Mesenchymal stem cell (in vitro differentiated cells and primary cell): Measurements from ENCODE around the gene COBL.

Experiments used
- DNase-seq: peaks from one replicate; pipeline ENCODE4 v3.0.0-alpha.2; 2013
- H2AFZ ChIP-seq: one replicate; pipeline ENCODE4 v1.6.1; 2013; ENCODE audit warnings: low read depth, mild to moderate bottlenecking, control low read depth, inconsistent platforms, low read length, moderate library complexity
- H2AK5ac ChIP-seq: 2 replicates; pipeline ENCODE4 v1.6.1; 2013; ENCODE audit warnings: low read length, moderate library complexity, mild to moderate bottlenecking, inconsistent platforms; ENCODE audit not compliant: severe bottlenecking
- H2BK120ac ChIP-seq: one replicate; pipeline ENCODE4 v1.6.1; 2013; ENCODE audit warnings: low read depth, mild to moderate bottlenecking, inconsistent platforms, low read length, moderate library complexity
- H2BK12ac ChIP-seq, 2 experiments: one replicate each; pipeline ENCODE4 v1.6.1; 2013; ENCODE audit warnings: inconsistent platforms in 2 of 2, low read length in 2 of 2, mild to moderate bottlenecking in 2 of 2, moderate library complexity in 2 of 2, control low read depth in 1 of 2
- H2BK15ac ChIP-seq: one replicate; pipeline ENCODE4 v1.6.1; 2013; ENCODE audit warnings: mild to moderate bottlenecking, low read depth, inconsistent platforms; ENCODE audit not compliant: poor library complexity, severe bottlenecking
- H2BK5ac ChIP-seq: 2 replicates; pipeline ENCODE4 v1.6.1; 2013; ENCODE audit warnings: low read depth, mild to moderate bottlenecking, low read length, control low read depth, inconsistent platforms; ENCODE audit not compliant: poor library complexity, severe bottlenecking
- H3K14ac ChIP-seq, 2 experiments: one replicate each; pipeline ENCODE4 v1.6.1; 2013; ENCODE audit warnings: inconsistent platforms in 2 of 2, low read length in 2 of 2, control low read depth in 1 of 2, mild to moderate bottlenecking in 1 of 2, moderate library complexity in 1 of 2
- H3K18ac ChIP-seq, 2 experiments: one replicate each; pipeline ENCODE4 v1.6.1; 2013; ENCODE audit warnings: inconsistent platforms in 2 of 2, low read length in 2 of 2, control low read depth in 1 of 2, low read depth in 1 of 2, mild to moderate bottlenecking in 1 of 2
- H3K23ac ChIP-seq, 2 experiments: one replicate each; pipeline ENCODE4 v1.6.1; 2013; ENCODE audit warnings: inconsistent platforms in 2 of 2, low read length in 2 of 2, mild to moderate bottlenecking in 2 of 2, moderate library complexity in 2 of 2, control low read depth in 1 of 2
- H3K27ac ChIP-seq: 2 replicates; pipeline ENCODE4 v1.5.1; 2013; ENCODE audit warnings: mild to moderate bottlenecking, moderate library complexity, low read length, control low read depth, inconsistent platforms; ENCODE audit not compliant: poor library complexity, severe bottlenecking
- H3K27me3 ChIP-seq, 2 experiments: 2 replicates each; pipeline versions ENCODE4 v1.6.1 to v1.7.0; 2013; ENCODE audit warnings: low read length in 2 of 2, mild to moderate bottlenecking in 2 of 2, moderate library complexity in 2 of 2, control low read depth in 1 of 2, inconsistent platforms in 1 of 2; ENCODE audit not compliant: control insufficient read depth in 1 of 2, insufficient read depth in 1 of 2
- H3K36me3 ChIP-seq, 2 experiments: 2 replicates each; pipeline versions ENCODE4 v1.6.1 to v1.7.0; 2013; ENCODE audit warnings: low read length in 2 of 2, control low read depth in 1 of 2, inconsistent platforms in 1 of 2, low read depth in 1 of 2, mild to moderate bottlenecking in 1 of 2; ENCODE audit not compliant: insufficient read depth in 2 of 2, control insufficient read depth in 1 of 2
- H3K4ac ChIP-seq, 2 experiments: one replicate each; pipeline ENCODE4 v1.6.1; 2013; ENCODE audit warnings: inconsistent platforms in 2 of 2, low read length in 2 of 2, mild to moderate bottlenecking in 2 of 2, moderate library complexity in 2 of 2, control low read depth in 1 of 2, low read depth in 1 of 2
- H3K4me1 ChIP-seq: 2 replicates; pipeline ENCODE4 v1.6.1; 2013; ENCODE audit warnings: low read depth, low read length, control low read depth; ENCODE audit not compliant: control insufficient read depth, insufficient read depth
- H3K4me2 ChIP-seq: 2 replicates; pipeline ENCODE4 v1.6.1; 2013; ENCODE audit warnings: low read length, mild to moderate bottlenecking, inconsistent platforms; ENCODE audit not compliant: poor library complexity, severe bottlenecking
- H3K4me3 ChIP-seq, 2 experiments: 2 replicates each; pipeline versions ENCODE4 v1.5.1 to v1.7.0; 2013; ENCODE audit warnings: low read length in 2 of 2, mild to moderate bottlenecking in 2 of 2, control low read depth in 1 of 2, low read depth in 1 of 2; ENCODE audit not compliant: insufficient read depth in 1 of 2
- H3K79me1 ChIP-seq: replicated peaks from 2 replicates; pipeline ENCODE4 v1.6.1; 2013; ENCODE audit warnings: mild to moderate bottlenecking, control low read depth, low read length, inconsistent platforms; ENCODE audit not compliant: poor library complexity, severe bottlenecking
- H3K9ac ChIP-seq: 2 replicates; pipeline ENCODE4 v1.7.0; 2013; ENCODE audit warnings: mild to moderate bottlenecking, low read length, moderate library complexity
- H3K9me3 ChIP-seq: 2 replicates; pipeline ENCODE4 v1.7.0; 2013; ENCODE audit warnings: mild to moderate bottlenecking, low read length; ENCODE audit not compliant: control insufficient read depth
- H4K8ac ChIP-seq: one replicate; pipeline ENCODE4 v1.6.1; 2013; ENCODE audit warnings: inconsistent platforms, mild to moderate bottlenecking, low read length, moderate library complexity
- H4K91ac ChIP-seq: one replicate; pipeline ENCODE4 v1.6.1; 2013; ENCODE audit warnings: mild to moderate bottlenecking, low read length, inconsistent platforms
- WGBS: methylation state at CpG from one replicate; pipeline ENCODE4 v1.1.7; 2013; ENCODE audit warnings: mixed read lengths; 5-methylcytosine and 5-hydroxymethylcytosine counted together

Gene COBL

DNA sequence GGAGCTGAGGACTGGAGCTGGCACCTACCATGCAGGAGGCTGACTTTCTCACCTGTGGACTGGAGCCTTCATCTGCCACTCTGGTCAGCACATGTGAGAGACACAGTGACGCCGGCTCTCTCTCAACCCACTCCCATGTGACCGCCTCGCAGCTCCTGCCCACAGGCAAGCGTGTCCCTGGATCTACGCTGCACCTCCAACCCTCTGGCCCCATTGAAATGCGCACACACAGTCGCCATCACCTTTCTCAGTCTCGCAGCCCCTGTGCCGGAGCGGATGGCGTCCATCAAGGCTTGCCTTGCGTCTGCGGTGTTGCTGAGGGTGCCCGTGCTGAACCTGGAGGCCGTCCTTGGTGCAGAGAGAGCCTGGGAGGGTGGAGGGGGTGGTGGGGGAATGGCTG lies 291.7 kb downstream of the COBL start:
- Histone ChIP-seq H3K36me3 (no peaks in the 10 kb centered on the region), H2AFZ (no peak overlapping the region), H3K4me1 (peaks cover 6% of the 10 kb centered on the region), H4K91ac (peak overlapping the region; percentile 25), H3K14ac (no peak overlapping the region), H3K79me1 (no peaks in the 10 kb centered on the region), H3K4me2 (no peak overlapping the region), H3K4me3 (no peak overlapping the region), H2BK5ac (no peak overlapping the region), H2BK120ac (no peak overlapping the region), H3K4ac (no peak overlapping the region), H2BK12ac (peak overlapping the region in 1 of 2 experiments; percentile 59), H3K27ac (no peak overlapping the region), H3K9me3 (no peaks in the 10 kb centered on the region), H3K9ac (no peak overlapping the region), H4K8ac (no peak overlapping the region), H3K23ac (no peak overlapping the region), H2BK15ac (no peak overlapping the region), H3K27me3 (no peaks in the 10 kb centered on the region), H3K18ac (peak overlapping the region in 1 of 2 experiments; percentile 5), H2AK5ac (peak overlapping the region; percentile 15)
- 97% methylated on average over 16 of the region's 16 CpGs for WGBS
- DNase-seq: no peak

- Histone ChIP-seq H2AFZ (no peak overlapping the region), H3K4me2 (no peak overlapping the region), H3K9ac (no peak overlapping the region), H3K4me1 (peaks cover 6% of the 10 kb centered on the region), H2BK120ac (no peak overlapping the region), H2BK5ac (no peak overlapping the region), H2AK5ac (no peak overlapping the region), H3K79me1 (no peaks in the 10 kb centered on the region), H3K9me3 (no peaks in the 10 kb centered on the region), H3K27ac (no peak overlapping the region), H3K36me3 (no peaks in the 10 kb centered on the region), H3K18ac (peak overlapping the region; percentile 24 to 30), H4K91ac (no peak overlapping the region), H4K8ac (no peak overlapping the region), H2BK12ac (peak overlapping the region in 1 of 2 experiments; percentile 21), H2BK15ac (peak overlapping the region; percentile 71), H3K14ac (no peak overlapping the region), H3K4ac (peak overlapping the region in 1 of 2 experiments; percentile 12), H3K23ac (no peak overlapping the region), H3K27me3 (no peaks in the 10 kb centered on the region), H3K4me3 (no peak overlapping the region)
- WGBS: 97% methylated on average over 9 of the region's 9 CpGs
- DNase-seq: no peak
These were observed 293.1 kb downstream of the COBL start for GRCh38 chr7:51023547-51023946.

GRCh38 chr7:51022821-51023220 lies 293.8 kb downstream of the COBL start:
- H2BK120ac ChIP-seq: no peak overlapping the region
- no peak overlapping the region for H3K14ac ChIP-seq
- H3K4ac ChIP-seq: no peak overlapping the region
- H2BK15ac ChIP-seq: no peak overlapping the region
- peak overlapping the region; percentile 16 for H3K9ac ChIP-seq
- H4K8ac ChIP-seq: peak overlapping the region; percentile 39
- DNase-seq: no peak
- H3K4me1 ChIP-seq: peaks cover 6% of the 10 kb centered on the region
- H2AK5ac ChIP-seq: no peak overlapping the region
- H3K18ac ChIP-seq: no peak overlapping the region
- peak overlapping the region in 1 of 2 experiments; percentile 18 for H2BK12ac ChIP-seq
- no peak overlapping the region for H3K4me3 ChIP-seq
- no peak overlapping the region for H2AFZ ChIP-seq
- 97% methylated on average over 6 of the region's 6 CpGs for WGBS
- no peaks in the 10 kb centered on the region for H3K36me3 ChIP-seq
- H3K79me1 ChIP-seq: no peaks in the 10 kb centered on the region
- H4K91ac ChIP-seq: no peak overlapping the region
- H3K4me2 ChIP-seq: no peak overlapping the region
- no peak overlapping the region for H3K23ac ChIP-seq
- H3K9me3 ChIP-seq: no peaks in the 10 kb centered on the region
- H3K27ac ChIP-seq: no peak overlapping the region
- H2BK5ac ChIP-seq: no peak overlapping the region
- H3K27me3 ChIP-seq: no peaks in the 10 kb centered on the region

GRCh38 chr7:51021906-51022570 lies 294.6 kb downstream of the COBL start:
- Histone ChIP-seq H2BK12ac (peak overlapping the region; percentile 45 to 77), H3K4ac (peak overlapping the region; percentile 37 to 69), H3K9me3 (no peaks in the 10 kb centered on the region), H3K4me2 (no peak overlapping the region), H3K27me3 (no peaks in the 10 kb centered on the region), H2AFZ (no peak overlapping the region), H3K27ac (no peak overlapping the region), H3K4me1 (peaks cover 6% of the 10 kb centered on the region), H2BK15ac (peak overlapping the region; percentile 55), H3K14ac (no peak overlapping the region), H3K9ac (peak overlapping the region; percentile 16), H3K4me3 (no peak overlapping the region), H4K8ac (peak overlapping the region; percentile 76), H4K91ac (no peak overlapping the region), H3K18ac (peak overlapping the region; percentile 49 to 50), H3K23ac (no peak overlapping the region), H2AK5ac (no peak overlapping the region), H2BK120ac (no peak overlapping the region), H2BK5ac (no peak overlapping the region), H3K79me1 (no peaks in the 10 kb centered on the region), H3K36me3 (no peaks in the 10 kb centered on the region)
- DNase-seq: peak; percentile 43
- 83% methylated on average over 20 of the region's 20 CpGs for WGBS
